GM23338 (cell line): ENCODE measurements around the gene GIGYF1. TPM values are rescaled to one million over a fixed set of nuclear protein-coding genes. Genes with fewer than 3 reads are reported as not detected.

ENCODE experiments used
- ATAC-seq: fragments of 200-7000 bp; cut with Tn5 transposase; 3 replicates; pipeline ENCODE4 v1.9.1; 2020
- DNase-seq: peaks from one replicate; pipeline ENCODE4 v3.0.0-alpha.2; 2015; ENCODE audit warnings: low spot score
- H2AFZ ChIP-seq: fragments of 200-600 bp; sonication (generic); 2 replicates; pipeline ENCODE4 v1.8.0; 2016; ENCODE audit warnings: antibody characterized with exemption, mild to moderate bottlenecking, moderate library complexity
- H3F3A ChIP-seq: fragments of 200-600 bp; sonication (generic); replicated peaks from 2 replicates; pipeline ENCODE4 v1.8.0; 2017; ENCODE audit warnings: antibody characterized with exemption, mixed run types, low read depth
- H3K27ac ChIP-seq: fragments of 200-600 bp; sonication (generic); 2 replicates; pipeline ENCODE4 v1.6.1; 2016; ENCODE audit warnings: low read depth
- H3K27me3 ChIP-seq: fragments of 200-600 bp; sonication (generic); 2 replicates; pipeline ENCODE4 v1.8.0; 2016; ENCODE audit warnings: mild to moderate bottlenecking, mixed run types, moderate library complexity; ENCODE audit not compliant: insufficient read depth
- H3K36me3 ChIP-seq: fragments of 200-600 bp; sonication (generic); 2 replicates; pipeline ENCODE4 v1.8.0; 2016; ENCODE audit warnings: mild to moderate bottlenecking; ENCODE audit not compliant: insufficient read depth
- H3K4me1 ChIP-seq: fragments of 200-600 bp; sonication (generic); 2 replicates; pipeline ENCODE4 v1.8.0; 2016; ENCODE audit warnings: mild to moderate bottlenecking, moderate library complexity; ENCODE audit not compliant: insufficient read depth
- H3K4me2 ChIP-seq: fragments of 200-600 bp; sonication (generic); 2 replicates; pipeline ENCODE4 v1.7.1; 2017; ENCODE audit warnings: mixed run types
- H3K4me3 ChIP-seq: fragments of 200-600 bp; sonication (generic); 2 replicates; pipeline ENCODE4 v1.6.1; 2016; ENCODE audit warnings: mixed run types
- H3K79me2 ChIP-seq: fragments of 200-600 bp; sonication (generic); replicated peaks from 2 replicates; pipeline ENCODE4 v1.8.0; 2017; ENCODE audit warnings: mild to moderate bottlenecking; ENCODE audit not compliant: insufficient read depth
- H3K9me2 ChIP-seq: fragments of 200-600 bp; sonication (generic); 2 replicates; pipeline ENCODE4 v1.8.0; 2017; ENCODE audit not compliant: insufficient read depth
- H4K20me1 ChIP-seq: fragments of 200-600 bp; sonication (generic); replicated peaks from 2 replicates; pipeline ENCODE4 v1.8.0; 2017; ENCODE audit warnings: mild to moderate bottlenecking; ENCODE audit not compliant: insufficient read depth
- H3K27ac Mint-ChIP-seq: 2 replicates; pipeline ENCODE4 v1.8.0; 2020; ENCODE audit warnings: inconsistent platforms, mild to moderate bottlenecking, moderate library complexity, mixed read lengths
- H3K27me3 Mint-ChIP-seq: 3 replicates; pipeline ENCODE4 v1.8.0; 2022; ENCODE audit warnings: low read depth, mild to moderate bottlenecking, moderate library complexity, mixed read lengths, inconsistent platforms; ENCODE audit not compliant: insufficient read depth, poor library complexity
- H3K36me3 Mint-ChIP-seq: 3 replicates; pipeline ENCODE4 v1.8.0; 2021; ENCODE audit warnings: low read depth, mild to moderate bottlenecking, inconsistent platforms, moderate library complexity, mixed read lengths
- H3K4me1 Mint-ChIP-seq: 3 replicates; pipeline ENCODE4 v1.8.0; 2020; ENCODE audit warnings: mild to moderate bottlenecking, inconsistent platforms, mixed read lengths
- H3K4me3 Mint-ChIP-seq: 3 replicates; pipeline ENCODE4 v1.8.0; 2021; ENCODE audit warnings: moderate library complexity, mild to moderate bottlenecking, inconsistent platforms, mixed read lengths
- H3K9me3 Mint-ChIP-seq: 3 replicates; pipeline ENCODE4 v1.8.0; 2020; ENCODE audit warnings: moderate library complexity, mild to moderate bottlenecking, inconsistent platforms, mixed read lengths
- CREB1 ChIP-seq: fragments of 250-450 bp; sonication (Bioruptor Pico); IDR thresholded peaks from 2 replicates; pipeline ENCODE4 v1.5.0; 2020; ENCODE audit warnings: low read depth, mild to moderate bottlenecking, moderate library complexity
- EZH2phosphoT487 ChIP-seq: fragments of 200-600 bp; sonication (generic); IDR thresholded peaks from one replicate; pipeline ENCODE4 v1.8.1; 2018; ENCODE audit warnings: antibody characterized with exemption; ENCODE audit not compliant: unreplicated experiment
- JUNB ChIP-seq: IDR thresholded peaks from one replicate; pipeline ENCODE4 v1.6.1; 2016; ENCODE audit warnings: antibody characterized with exemption; ENCODE audit not compliant: unreplicated experiment
- NANOG ChIP-seq: IDR thresholded peaks from 2 replicates; pipeline ENCODE4 v1.6.1; 2016; ENCODE audit warnings: antibody characterized with exemption, borderline replicate concordance
- POLR2AphosphoS5 ChIP-seq: IDR thresholded peaks from 2 replicates; pipeline ENCODE4 v1.6.1; 2016; ENCODE audit warnings: antibody characterized with exemption, low read depth
- STAT1 ChIP-seq: IDR thresholded peaks from one replicate; pipeline ENCODE4 v1.6.1; 2016; ENCODE audit warnings: antibody characterized with exemption; ENCODE audit not compliant: unreplicated experiment
- ZNF114 ChIP-seq: fragments of 250-450 bp; sonication (Bioruptor Pico); IDR thresholded peaks from 2 replicates; pipeline ENCODE4 v1.5.0; 2020; ENCODE audit warnings: mild to moderate bottlenecking, moderate library complexity
- ZNF331 ChIP-seq: fragments of 250-450 bp; sonication (Bioruptor Pico); IDR thresholded peaks from 2 replicates; pipeline ENCODE4 v1.5.0; 2020; ENCODE audit warnings: low read depth, mild to moderate bottlenecking, moderate library complexity
- polyA plus RNA-seq: library from polyadenylated mRNA; unstranded; fragments of >200 nt; fragmentation: Nextera tagmentation; extraction: Ambion mirVana; gene quantifications from 2 replicates; pipeline ENCODE4 v1.2.1, GENCODE V29; 2016
- total RNA-seq: library from RNA; depleted of rRNA; stranded (reverse); fragments of >200 nt; shearing (Covaris generic); gene quantifications from 2 replicates; pipeline ENCODE4 v1.2.3, GENCODE V29; 2014
- TF ChIP-seq, protein P1 (sequence below), 2 experiments: fragments of 200-600 bp in 1 of 2; sonication (generic) in 1 of 2; conservative IDR thresholded peaks; 2 replicates each; pipeline versions ENCODE4 v1.5.1 to v1.6.1; 2016 to 2017; ENCODE audit warnings: antibody characterized with exemption in 2 of 2, low read depth in 2 of 2, mild to moderate bottlenecking in 2 of 2, moderate library complexity in 1 of 2
- TF ChIP-seq, protein P2 (sequence below): IDR thresholded peaks from one replicate; pipeline ENCODE4 v1.6.1; 2018; ENCODE audit warnings: antibody characterized with exemption; ENCODE audit not compliant: unreplicated experiment

Gene GIGYF1
- total and polyA plus RNA-seq, 2 experiments from 2014 or later = 40.4 to 69.8 TPM

DNA sequence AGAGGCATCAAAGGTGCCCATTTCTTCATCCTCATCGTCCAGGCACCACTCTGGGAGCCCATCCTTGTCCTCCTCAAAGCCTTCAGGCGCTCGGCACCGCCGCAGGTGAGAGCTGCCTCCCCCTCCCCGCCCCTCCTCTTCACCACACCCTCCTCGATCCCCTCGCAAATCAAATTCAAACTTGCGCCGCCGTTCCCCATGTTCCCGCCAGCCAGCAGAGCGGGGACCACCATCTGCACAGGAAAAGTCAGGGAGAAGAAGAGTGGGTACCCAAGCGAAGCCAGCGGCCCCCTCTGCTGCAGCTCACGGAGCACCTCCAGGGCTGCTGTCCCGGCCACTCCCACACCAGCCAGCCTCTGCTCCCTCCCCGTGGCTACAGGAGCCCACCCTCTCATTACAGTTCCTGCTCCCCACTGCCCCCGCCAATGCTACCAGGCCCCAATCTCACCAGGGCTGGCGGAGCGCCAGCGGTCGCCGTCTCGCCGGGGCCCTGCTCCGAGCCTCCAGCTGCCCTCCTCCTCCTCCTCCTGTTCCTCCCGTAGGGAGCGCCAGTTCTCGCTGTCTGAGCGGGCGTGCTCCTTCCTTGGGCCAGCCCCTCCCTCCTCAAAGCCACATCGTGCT lies 7.7 kb downstream of the GIGYF1 start (continued):
- TF ChIP-seq STAT1 (no peak), CREB1 (CRISPR knock-in tag) (no peak), NANOG (no peak), JUNB (no peak)
- TF ChIP-seq, protein P1, sequence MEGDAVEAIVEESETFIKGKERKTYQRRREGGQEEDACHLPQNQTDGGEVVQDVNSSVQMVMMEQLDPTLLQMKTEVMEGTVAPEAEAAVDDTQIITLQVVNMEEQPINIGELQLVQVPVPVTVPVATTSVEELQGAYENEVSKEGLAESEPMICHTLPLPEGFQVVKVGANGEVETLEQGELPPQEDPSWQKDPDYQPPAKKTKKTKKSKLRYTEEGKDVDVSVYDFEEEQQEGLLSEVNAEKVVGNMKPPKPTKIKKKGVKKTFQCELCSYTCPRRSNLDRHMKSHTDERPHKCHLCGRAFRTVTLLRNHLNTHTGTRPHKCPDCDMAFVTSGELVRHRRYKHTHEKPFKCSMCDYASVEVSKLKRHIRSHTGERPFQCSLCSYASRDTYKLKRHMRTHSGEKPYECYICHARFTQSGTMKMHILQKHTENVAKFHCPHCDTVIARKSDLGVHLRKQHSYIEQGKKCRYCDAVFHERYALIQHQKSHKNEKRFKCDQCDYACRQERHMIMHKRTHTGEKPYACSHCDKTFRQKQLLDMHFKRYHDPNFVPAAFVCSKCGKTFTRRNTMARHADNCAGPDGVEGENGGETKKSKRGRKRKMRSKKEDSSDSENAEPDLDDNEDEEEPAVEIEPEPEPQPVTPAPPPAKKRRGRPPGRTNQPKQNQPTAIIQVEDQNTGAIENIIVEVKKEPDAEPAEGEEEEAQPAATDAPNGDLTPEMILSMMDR (conservative IDR thresholded peaks at IDR 0.05; ENCODE audit: low read depth in 2 of 2) = no peak

DNA sequence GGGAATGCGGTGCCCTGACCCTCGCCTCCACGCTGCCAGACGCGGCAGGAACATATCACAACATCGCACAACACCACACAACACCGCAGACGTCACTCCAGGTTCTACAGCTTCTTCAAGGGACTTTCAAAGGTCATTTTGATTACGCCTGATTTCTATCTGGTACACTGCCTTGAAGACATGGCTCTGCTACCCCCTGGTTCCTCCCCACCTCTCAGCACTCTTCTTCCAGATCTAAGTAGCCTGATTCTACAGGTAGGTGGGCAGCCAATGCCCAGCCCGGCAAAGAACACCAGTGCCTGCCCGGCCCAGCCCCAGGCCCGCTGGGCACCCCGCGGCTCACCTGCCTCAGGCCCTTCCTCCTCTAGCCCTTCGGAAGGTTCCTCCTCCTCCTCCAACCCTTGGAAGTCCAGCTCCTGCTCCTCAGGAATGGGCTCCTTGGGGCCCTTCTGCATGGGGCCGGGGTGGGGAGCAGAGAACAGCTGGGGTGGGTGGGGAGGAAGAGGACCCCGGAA lies 8.4 kb downstream of the GIGYF1 start:
- Histone ChIP-seq H3K4me1 (peaks cover 8% of the 10 kb centered on the region; the same call in 1 of the 2 replicates), H4K20me1 (peaks cover 24% of the 10 kb centered on the region), H3K4me2 (no peak overlapping the region), H3F3A (peaks cover 19% of the 10 kb centered on the region; the same call in 1 of the 2 replicates), H2AFZ (no peak overlapping the region), H3K9me2 (no peaks in the 10 kb centered on the region), H3K27me3 (no peaks in the 10 kb centered on the region), H3K36me3 (peaks cover 9% of the 10 kb centered on the region), H3K4me3 (no peak overlapping the region), H3K27ac (no peak overlapping the region), H3K79me2 (peaks cover 30% of the 10 kb centered on the region)
- Mint-ChIP-seq H3K9me3 (no peaks in the 10 kb centered on the region), H3K27ac (no peak overlapping the region), H3K4me1 (peaks cover 14% of the 10 kb centered on the region), H3K27me3 (peaks cover 17% of the 10 kb centered on the region), H3K36me3 (peaks cover 73% of the 10 kb centered on the region), H3K4me3 (no peak overlapping the region)
- ATAC-seq (no peak), DNase-seq (no peak)
- no peak for TF ChIP-seq NANOG
- no peak for TF ChIP-seq CREB1 (CRISPR knock-in tag)
- TF ChIP-seq POLR2AphosphoS5 = no peak
- TF ChIP-seq JUNB = no peak
- TF ChIP-seq ZNF114 (CRISPR knock-in tag) = no peak
- TF ChIP-seq, protein P1 (conservative IDR thresholded peaks at IDR 0.05; ENCODE audit: low read depth in 2 of 2) = no peak

DNA sequence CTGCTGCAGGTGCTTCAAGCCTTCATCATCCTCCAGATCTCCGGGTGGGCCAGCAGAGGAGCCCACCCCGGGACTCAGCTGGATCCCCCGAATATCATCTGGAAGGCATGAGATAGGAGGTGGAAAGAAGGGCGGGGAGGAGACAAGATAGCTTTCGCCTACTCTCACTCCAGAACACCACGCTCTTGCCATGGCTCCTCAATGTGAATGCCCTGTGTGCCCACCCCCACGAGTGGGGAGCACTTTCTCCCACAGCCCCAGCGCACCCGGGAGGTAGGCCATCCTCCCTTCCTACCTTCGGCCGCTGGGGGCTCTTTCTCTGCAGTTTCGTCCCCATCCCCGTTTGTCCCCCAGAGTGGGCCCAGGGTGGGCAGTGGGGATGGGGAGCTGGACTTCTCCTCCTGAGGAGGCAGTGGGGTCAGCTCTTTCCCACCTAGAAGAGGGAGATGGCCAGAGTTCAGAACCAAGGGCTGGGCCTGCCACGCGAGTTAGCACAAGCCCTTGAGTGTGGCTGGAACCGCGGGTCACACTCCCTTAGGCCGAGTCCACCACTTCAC lies 8.9 kb downstream of the GIGYF1 start:
- peaks cover 77% of the 10 kb centered on the region for H3K36me3 Mint-ChIP-seq
- no peaks in the 10 kb centered on the region for H3K9me2 ChIP-seq
- H3K27me3 ChIP-seq = no peaks in the 10 kb centered on the region
- no peak for DNase-seq
- H2AFZ ChIP-seq = no peak overlapping the region
- peaks cover 24% of the 10 kb centered on the region for H3K79me2 ChIP-seq
- peaks cover 7% of the 10 kb centered on the region for H3K36me3 ChIP-seq
- peaks cover 24% of the 10 kb centered on the region; the same call in 1 of the 2 replicates for H3F3A ChIP-seq
- H3K27me3 Mint-ChIP-seq = peaks cover 17% of the 10 kb centered on the region
- H3K4me3 Mint-ChIP-seq = no peak overlapping the region
- no peak overlapping the region for H3K27ac Mint-ChIP-seq
- H3K4me3 ChIP-seq = no peak overlapping the region
- H3K4me2 ChIP-seq = no peak overlapping the region
- H3K4me1 Mint-ChIP-seq = peaks cover 15% of the 10 kb centered on the region
- peaks cover 7% of the 10 kb centered on the region; the same call in 1 of the 2 replicates for H3K4me1 ChIP-seq
- peaks cover 18% of the 10 kb centered on the region for H4K20me1 ChIP-seq
- no peak overlapping the region for H3K27ac ChIP-seq
- no peak for ATAC-seq
- H3K9me3 Mint-ChIP-seq = no peaks in the 10 kb centered on the region
- TF ChIP-seq STAT1 (no peak), ZNF331 (CRISPR knock-in tag) (no peak), JUNB (no peak), EZH2phosphoT487 (no peak), CREB1 (CRISPR knock-in tag) (no peak), POLR2AphosphoS5 (no peak), ZNF114 (CRISPR knock-in tag) (no peak), NANOG (no peak)
- TF ChIP-seq, protein P2, sequence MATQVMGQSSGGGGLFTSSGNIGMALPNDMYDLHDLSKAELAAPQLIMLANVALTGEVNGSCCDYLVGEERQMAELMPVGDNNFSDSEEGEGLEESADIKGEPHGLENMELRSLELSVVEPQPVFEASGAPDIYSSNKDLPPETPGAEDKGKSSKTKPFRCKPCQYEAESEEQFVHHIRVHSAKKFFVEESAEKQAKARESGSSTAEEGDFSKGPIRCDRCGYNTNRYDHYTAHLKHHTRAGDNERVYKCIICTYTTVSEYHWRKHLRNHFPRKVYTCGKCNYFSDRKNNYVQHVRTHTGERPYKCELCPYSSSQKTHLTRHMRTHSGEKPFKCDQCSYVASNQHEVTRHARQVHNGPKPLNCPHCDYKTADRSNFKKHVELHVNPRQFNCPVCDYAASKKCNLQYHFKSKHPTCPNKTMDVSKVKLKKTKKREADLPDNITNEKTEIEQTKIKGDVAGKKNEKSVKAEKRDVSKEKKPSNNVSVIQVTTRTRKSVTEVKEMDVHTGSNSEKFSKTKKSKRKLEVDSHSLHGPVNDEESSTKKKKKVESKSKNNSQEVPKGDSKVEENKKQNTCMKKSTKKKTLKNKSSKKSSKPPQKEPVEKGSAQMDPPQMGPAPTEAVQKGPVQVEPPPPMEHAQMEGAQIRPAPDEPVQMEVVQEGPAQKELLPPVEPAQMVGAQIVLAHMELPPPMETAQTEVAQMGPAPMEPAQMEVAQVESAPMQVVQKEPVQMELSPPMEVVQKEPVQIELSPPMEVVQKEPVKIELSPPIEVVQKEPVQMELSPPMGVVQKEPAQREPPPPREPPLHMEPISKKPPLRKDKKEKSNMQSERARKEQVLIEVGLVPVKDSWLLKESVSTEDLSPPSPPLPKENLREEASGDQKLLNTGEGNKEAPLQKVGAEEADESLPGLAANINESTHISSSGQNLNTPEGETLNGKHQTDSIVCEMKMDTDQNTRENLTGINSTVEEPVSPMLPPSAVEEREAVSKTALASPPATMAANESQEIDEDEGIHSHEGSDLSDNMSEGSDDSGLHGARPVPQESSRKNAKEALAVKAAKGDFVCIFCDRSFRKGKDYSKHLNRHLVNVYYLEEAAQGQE = no peak
